HEK293T (cell line): ENCODE measurements around the gene NIPAL1.

Source experiments
- ELF4 ChIP-seq: fragments of 450-650 bp; IDR thresholded peaks from 2 replicates; pipeline ENCODE4 v1.6.1; 2017; ENCODE audit warnings: antibody characterized with exemption
- FOXK2 ChIP-seq: fragments of 450-650 bp; IDR thresholded peaks from 2 replicates; pipeline ENCODE4 v1.6.1; 2016; ENCODE audit warnings: mild to moderate bottlenecking
- L3MBTL2 ChIP-seq: fragments of 450-650 bp; conservative IDR thresholded peaks from 2 replicates; pipeline ENCODE4 v1.6.1; 2016; ENCODE audit warnings: mild to moderate bottlenecking
- PKNOX1 ChIP-seq: fragments of 450-650 bp; IDR thresholded peaks from 2 replicates; pipeline ENCODE4 v1.6.1; 2016
- SUZ12 ChIP-seq: fragments of 450-650 bp; IDR thresholded peaks from 2 replicates; pipeline ENCODE4 v1.6.1; 2016; ENCODE audit warnings: mild to moderate bottlenecking
- TARDBP ChIP-seq: fragments of 450-650 bp; IDR thresholded peaks from 2 replicates; pipeline ENCODE4 v1.6.1; 2016

GRCh38 chr4:48043504-48043903, 26.9 kb downstream of the NIPAL1 start:
- no peak for TF ChIP-seq FOXK2
- TF ChIP-seq SUZ12, result no peak
- TF ChIP-seq PKNOX1, result no peak
- TF ChIP-seq ELF4, result no peak
- TF ChIP-seq L3MBTL2, result no peak
- TF ChIP-seq TARDBP, result no peak
